WTC11 (cell line): ENCODE measurements around the gene TIMM10B. TPM values are rescaled to one million over a fixed set of nuclear protein-coding genes. Genes with fewer than 3 reads are reported as not detected.

Experiments
- ATAC-seq: fragments of 200-7000 bp; cut with Tn5 transposase; 2 replicates; pipeline ENCODE4 v1.10.0; 2021; ENCODE audit warnings: mild to moderate bottlenecking, moderate library complexity
- CTCF ChIA-PET: fragments of 300-600 bp; sonication (Branson Sonifier 250); formaldehyde crosslinking; loops from one replicate; lab custom pipeline; 2021; ENCODE audit warnings: antibody characterized with exemption; lab: Charles Lee
- POLR2A ChIA-PET: fragments of 350-600 bp; sonication (Branson Sonifier 250); formaldehyde crosslinking; loops from one replicate; lab custom pipeline; 2021; ENCODE audit warnings: antibody characterized with exemption; lab: Charles Lee
- DNase-seq: peaks from one replicate; pipeline ENCODE4 v3.0.0; 2021; ENCODE audit warnings: low spot score
- H3K27ac Mint-ChIP-seq: 2 replicates; pipeline ENCODE4 v1.8.0; 2021; ENCODE audit warnings: mixed read lengths
- H3K27me3 Mint-ChIP-seq: 2 replicates; pipeline ENCODE4 v1.8.0; 2021; ENCODE audit warnings: low read depth, mild to moderate bottlenecking, moderate library complexity, mixed read lengths
- H3K36me3 Mint-ChIP-seq: 2 replicates; pipeline ENCODE4 v1.8.0; 2021; ENCODE audit warnings: mixed read lengths
- H3K4me1 Mint-ChIP-seq: 2 replicates; pipeline ENCODE4 v1.8.0; 2022; ENCODE audit warnings: mixed read lengths
- H3K4me3 Mint-ChIP-seq: 2 replicates; pipeline ENCODE4 v1.8.0; 2021; ENCODE audit warnings: mild to moderate bottlenecking, moderate library complexity, mixed read lengths
- H3K9me3 Mint-ChIP-seq: 2 replicates; pipeline ENCODE4 v1.8.0; 2021; ENCODE audit warnings: mixed read lengths
- ATF3 ChIP-seq: sonication (generic); formaldehyde crosslinking; conservative IDR thresholded peaks from 2 replicates; pipeline ENCODE4 v1.8.1; 2022; ENCODE audit warnings: mild to moderate bottlenecking, missing genetic modification reagents
- CREB1 ChIP-seq: sonication (generic); formaldehyde crosslinking; IDR thresholded peaks from 2 replicates; pipeline ENCODE4 v1.8.0; 2023; ENCODE audit warnings: mild to moderate bottlenecking, missing genetic modification reagents
- E2F4 ChIP-seq: sonication (generic); formaldehyde crosslinking; IDR thresholded peaks from 2 replicates; pipeline ENCODE4 v1.8.1; 2022; ENCODE audit warnings: low read depth, mild to moderate bottlenecking, moderate library complexity, missing genetic modification reagents, borderline replicate concordance
- MYBL2 ChIP-seq: sonication (generic); formaldehyde crosslinking; IDR thresholded peaks from 2 replicates; pipeline ENCODE4 v1.8.1; 2023; ENCODE audit warnings: mild to moderate bottlenecking, moderate library complexity, missing genetic modification reagents
- NR2C2 ChIP-seq: sonication (generic); formaldehyde crosslinking; IDR thresholded peaks from 2 replicates; pipeline ENCODE4 v1.8.0; 2022; ENCODE audit warnings: mild to moderate bottlenecking, missing genetic modification reagents
- OVOL2 ChIP-seq: fragments of 250-450 bp; sonication (Bioruptor Pico); IDR thresholded peaks from 2 replicates; pipeline ENCODE4 v1.9.0; 2021; ENCODE audit warnings: mild to moderate bottlenecking, borderline replicate concordance
- RELA ChIP-seq: sonication (generic); formaldehyde crosslinking; IDR thresholded peaks from 2 replicates; pipeline ENCODE4 v1.8.1; 2022; ENCODE audit warnings: missing genetic modification reagents, mild to moderate bottlenecking, borderline replicate concordance
- SOX15 ChIP-seq: fragments of 250-450 bp; sonication (Bioruptor Pico); IDR thresholded peaks from 2 replicates; pipeline ENCODE4 v1.9.0; 2021; ENCODE audit warnings: mild to moderate bottlenecking
- STAT6 ChIP-seq: sonication (generic); formaldehyde crosslinking; conservative IDR thresholded peaks from 2 replicates; pipeline ENCODE4 v1.8.1; 2023; ENCODE audit warnings: mild to moderate bottlenecking, low read depth, missing genetic modification reagents, moderate library complexity
- TCF7 ChIP-seq: sonication (generic); formaldehyde crosslinking; IDR thresholded peaks from 2 replicates; pipeline ENCODE4 v1.8.0; 2022; ENCODE audit warnings: mild to moderate bottlenecking, low read depth, missing genetic modification reagents, moderate library complexity
- TEAD4 ChIP-seq: sonication (generic); formaldehyde crosslinking; IDR thresholded peaks from 2 replicates; pipeline ENCODE4 v1.8.0; 2022; ENCODE audit warnings: mild to moderate bottlenecking, missing genetic modification reagents
- USF2 ChIP-seq: sonication (generic); formaldehyde crosslinking; IDR thresholded peaks from 2 replicates; pipeline ENCODE4 v1.8.1; 2023; ENCODE audit warnings: mild to moderate bottlenecking, missing genetic modification reagents, moderate library complexity
- ZNF219 ChIP-seq: sonication (generic); formaldehyde crosslinking; IDR thresholded peaks from 2 replicates; pipeline ENCODE4 v1.8.0; 2023; ENCODE audit warnings: missing genetic modification reagents, mild to moderate bottlenecking, borderline replicate concordance
- ZNF396 ChIP-seq: fragments of 250-450 bp; sonication (Bioruptor Pico); IDR thresholded peaks from 2 replicates; pipeline ENCODE4 v1.8.0; 2021; ENCODE audit warnings: mild to moderate bottlenecking, moderate library complexity, borderline replicate concordance
- ZNF423 ChIP-seq: fragments of 250-450 bp; sonication (Bioruptor Pico); IDR thresholded peaks from 2 replicates; pipeline ENCODE4 v2.1.2; 2022; ENCODE audit warnings: mild to moderate bottlenecking, moderate library complexity
- ZNF671 ChIP-seq: fragments of 250-450 bp; sonication (Bioruptor Pico); IDR thresholded peaks from 2 replicates; pipeline ENCODE4 v1.8.0; 2021; ENCODE audit warnings: mild to moderate bottlenecking
- total RNA-seq: library from RNA; stranded (reverse); gene quantifications from 3 replicates; pipeline ENCODE4 v1.2.3, GENCODE V29; 2021
- TF ChIP-seq, protein P1 (sequence below): sonication (generic); formaldehyde crosslinking; IDR thresholded peaks from 2 replicates; pipeline ENCODE4 v1.8.0; 2023; ENCODE audit warnings: mild to moderate bottlenecking, missing genetic modification reagents
- TF ChIP-seq, protein P2 (sequence below): sonication (generic); formaldehyde crosslinking; IDR thresholded peaks from 2 replicates; pipeline ENCODE4 v1.8.0; 2022; ENCODE audit warnings: mild to moderate bottlenecking, missing genetic modification reagents
- TF ChIP-seq, protein P3 (sequence below): sonication (generic); formaldehyde crosslinking; IDR thresholded peaks from 2 replicates; pipeline ENCODE4 v1.8.1; 2023; ENCODE audit warnings: mild to moderate bottlenecking, missing genetic modification reagents

Gene TIMM10B
- total RNA-seq, 1 experiment from 2014 or later: 35.8 TPM

DNA sequence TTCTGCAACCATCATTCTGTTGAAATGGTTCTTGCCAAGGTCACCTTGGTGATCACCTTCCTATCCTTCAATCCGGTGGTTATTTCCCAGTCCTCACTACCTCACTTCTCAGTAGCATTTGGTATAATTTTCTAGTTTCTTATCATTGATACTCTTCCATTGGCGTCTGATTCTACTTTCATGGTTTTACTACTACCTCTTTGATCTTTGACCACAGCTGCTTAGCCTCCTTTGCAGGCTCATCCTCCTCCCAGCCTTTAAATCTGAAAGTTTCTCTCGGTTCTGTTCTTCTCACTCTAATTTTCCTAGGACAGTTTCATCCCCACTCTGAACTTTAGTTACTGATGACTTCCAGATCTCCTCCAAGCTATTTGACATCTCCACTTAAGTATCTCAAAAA, 5.0 kb downstream of the TIMM10B start (continued):
- TF ChIP-seq, protein P1, sequence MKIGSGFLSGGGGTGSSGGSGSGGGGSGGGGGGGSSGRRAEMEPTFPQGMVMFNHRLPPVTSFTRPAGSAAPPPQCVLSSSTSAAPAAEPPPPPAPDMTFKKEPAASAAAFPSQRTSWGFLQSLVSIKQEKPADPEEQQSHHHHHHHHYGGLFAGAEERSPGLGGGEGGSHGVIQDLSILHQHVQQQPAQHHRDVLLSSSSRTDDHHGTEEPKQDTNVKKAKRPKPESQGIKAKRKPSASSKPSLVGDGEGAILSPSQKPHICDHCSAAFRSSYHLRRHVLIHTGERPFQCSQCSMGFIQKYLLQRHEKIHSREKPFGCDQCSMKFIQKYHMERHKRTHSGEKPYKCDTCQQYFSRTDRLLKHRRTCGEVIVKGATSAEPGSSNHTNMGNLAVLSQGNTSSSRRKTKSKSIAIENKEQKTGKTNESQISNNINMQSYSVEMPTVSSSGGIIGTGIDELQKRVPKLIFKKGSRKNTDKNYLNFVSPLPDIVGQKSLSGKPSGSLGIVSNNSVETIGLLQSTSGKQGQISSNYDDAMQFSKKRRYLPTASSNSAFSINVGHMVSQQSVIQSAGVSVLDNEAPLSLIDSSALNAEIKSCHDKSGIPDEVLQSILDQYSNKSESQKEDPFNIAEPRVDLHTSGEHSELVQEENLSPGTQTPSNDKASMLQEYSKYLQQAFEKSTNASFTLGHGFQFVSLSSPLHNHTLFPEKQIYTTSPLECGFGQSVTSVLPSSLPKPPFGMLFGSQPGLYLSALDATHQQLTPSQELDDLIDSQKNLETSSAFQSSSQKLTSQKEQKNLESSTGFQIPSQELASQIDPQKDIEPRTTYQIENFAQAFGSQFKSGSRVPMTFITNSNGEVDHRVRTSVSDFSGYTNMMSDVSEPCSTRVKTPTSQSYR (CRISPR knock-in tag): no peak

GRCh38 chr11:6486938-6487337, 5.6 kb downstream of the TIMM10B start:
- peaks cover 17% of the 10 kb centered on the region for H3K36me3 Mint-ChIP-seq
- no peaks in the 10 kb centered on the region for H3K27me3 Mint-ChIP-seq
- TF ChIP-seq SOX15 (CRISPR knock-in tag) (no peak), ZNF219 (CRISPR knock-in tag) (no peak), ZNF396 (CRISPR knock-in tag) (no peak), TEAD4 (CRISPR knock-in tag) (no peak), OVOL2 (CRISPR knock-in tag) (no peak), TCF7 (CRISPR knock-in tag) (no peak), RELA (CRISPR knock-in tag) (no peak), CREB1 (CRISPR knock-in tag) (no peak), ZNF671 (no peak)
- TF ChIP-seq, protein P2, sequence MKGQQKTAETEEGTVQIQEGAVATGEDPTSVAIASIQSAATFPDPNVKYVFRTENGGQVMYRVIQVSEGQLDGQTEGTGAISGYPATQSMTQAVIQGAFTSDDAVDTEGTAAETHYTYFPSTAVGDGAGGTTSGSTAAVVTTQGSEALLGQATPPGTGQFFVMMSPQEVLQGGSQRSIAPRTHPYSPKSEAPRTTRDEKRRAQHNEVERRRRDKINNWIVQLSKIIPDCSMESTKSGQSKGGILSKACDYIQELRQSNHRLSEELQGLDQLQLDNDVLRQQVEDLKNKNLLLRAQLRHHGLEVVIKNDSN (CRISPR knock-in tag): no peak
- TF ChIP-seq, protein P1 (CRISPR knock-in tag): no peak
- H3K9me3 Mint-ChIP-seq: no peaks in the 10 kb centered on the region
- DNase-seq (no peak), ATAC-seq (no peak)
- H3K4me3 Mint-ChIP-seq: no peak overlapping the region
- ChIA-PET CTCF (no interaction called here), POLR2A (no interaction called here)
- H3K27ac Mint-ChIP-seq: no peak overlapping the region
- peaks cover 8% of the 10 kb centered on the region; the same call in 1 of the 2 replicates for H3K4me1 Mint-ChIP-seq

GRCh38 chr11:6488342-6488741, 7.0 kb downstream of the TIMM10B start:
- ChIA-PET CTCF (no interaction called here), POLR2A (no interaction called here)
- Mint-ChIP-seq H3K4me1 (no peaks in the 10 kb centered on the region), H3K36me3 (peaks cover 4% of the 10 kb centered on the region), H3K27ac (no peak overlapping the region), H3K9me3 (no peaks in the 10 kb centered on the region), H3K4me3 (no peak overlapping the region), H3K27me3 (no peaks in the 10 kb centered on the region)
- TF ChIP-seq NR2C2 (no peak), USF2 (CRISPR knock-in tag) (no peak), ATF3 (CRISPR knock-in tag) (no peak), E2F4 (CRISPR knock-in tag) (no peak), MYBL2 (CRISPR knock-in tag) (no peak), ZNF423 (no peak), STAT6 (CRISPR knock-in tag) (no peak), ZNF671 (no peak), RELA (CRISPR knock-in tag) (no peak)
- TF ChIP-seq, protein P2 (CRISPR knock-in tag): no peak
- TF ChIP-seq, protein P3, sequence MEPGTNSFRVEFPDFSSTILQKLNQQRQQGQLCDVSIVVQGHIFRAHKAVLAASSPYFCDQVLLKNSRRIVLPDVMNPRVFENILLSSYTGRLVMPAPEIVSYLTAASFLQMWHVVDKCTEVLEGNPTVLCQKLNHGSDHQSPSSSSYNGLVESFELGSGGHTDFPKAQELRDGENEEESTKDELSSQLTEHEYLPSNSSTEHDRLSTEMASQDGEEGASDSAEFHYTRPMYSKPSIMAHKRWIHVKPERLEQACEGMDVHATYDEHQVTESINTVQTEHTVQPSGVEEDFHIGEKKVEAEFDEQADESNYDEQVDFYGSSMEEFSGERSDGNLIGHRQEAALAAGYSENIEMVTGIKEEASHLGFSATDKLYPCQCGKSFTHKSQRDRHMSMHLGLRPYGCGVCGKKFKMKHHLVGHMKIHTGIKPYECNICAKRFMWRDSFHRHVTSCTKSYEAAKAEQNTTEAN (CRISPR knock-in tag): no peak
- DNase-seq (no peak), ATAC-seq (no peak)
